ENCODE results near the gene NDUFS2.

The NDUFS2 gene

DNA sequence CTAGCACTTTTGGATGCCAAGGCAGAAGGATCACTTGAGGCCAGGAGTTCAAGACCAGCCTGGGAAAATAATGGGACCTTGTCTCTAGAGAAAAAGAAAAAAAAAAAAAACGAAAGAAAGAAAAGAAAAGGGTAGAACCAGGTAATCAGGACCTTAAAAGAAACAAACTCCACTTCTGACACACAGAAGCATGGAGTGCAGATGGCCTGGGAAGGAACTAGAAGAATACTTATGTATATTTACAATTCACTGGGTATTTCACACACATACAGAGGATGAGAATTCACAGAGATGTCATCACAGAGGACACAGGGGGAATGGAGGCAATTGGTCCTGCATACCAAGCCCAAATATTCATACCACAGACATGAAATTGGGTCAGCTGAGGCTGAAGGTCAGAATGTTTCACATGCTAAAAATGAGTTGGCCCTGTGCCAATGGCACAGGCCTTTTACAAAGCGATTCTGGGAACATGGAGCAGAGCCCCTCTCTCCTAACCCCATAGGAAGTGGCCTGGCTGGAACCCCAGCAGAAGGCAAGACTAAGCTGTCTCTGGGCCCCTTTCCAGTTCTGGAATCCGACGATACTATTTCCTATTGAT, 29.3 kb upstream of the NDUFS2 start:
- DNase-seq (ENCODE audit: low read depth) = no peak

DNA sequence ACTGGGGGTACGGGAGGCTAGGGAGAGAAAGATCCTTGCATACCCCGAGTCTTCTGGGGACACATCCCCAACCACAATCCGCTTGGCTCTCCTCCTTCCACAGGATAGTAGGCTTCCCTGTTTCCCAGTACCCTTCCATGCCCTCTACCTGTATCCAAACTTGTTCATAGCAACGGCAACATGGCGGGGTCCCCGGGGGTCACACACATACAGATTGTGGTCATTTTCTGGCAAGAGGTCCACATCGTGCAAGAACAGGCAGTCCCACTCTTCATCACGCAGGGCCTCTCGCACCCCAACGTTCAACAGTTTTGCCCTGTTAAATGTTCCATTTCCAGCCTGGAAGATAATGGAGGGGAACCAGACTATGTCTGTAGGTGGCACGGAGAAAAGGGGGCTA, 28.5 kb upstream of the NDUFS2 start:
- no peak for DNase-seq (ENCODE audit: low read depth)

DNA sequence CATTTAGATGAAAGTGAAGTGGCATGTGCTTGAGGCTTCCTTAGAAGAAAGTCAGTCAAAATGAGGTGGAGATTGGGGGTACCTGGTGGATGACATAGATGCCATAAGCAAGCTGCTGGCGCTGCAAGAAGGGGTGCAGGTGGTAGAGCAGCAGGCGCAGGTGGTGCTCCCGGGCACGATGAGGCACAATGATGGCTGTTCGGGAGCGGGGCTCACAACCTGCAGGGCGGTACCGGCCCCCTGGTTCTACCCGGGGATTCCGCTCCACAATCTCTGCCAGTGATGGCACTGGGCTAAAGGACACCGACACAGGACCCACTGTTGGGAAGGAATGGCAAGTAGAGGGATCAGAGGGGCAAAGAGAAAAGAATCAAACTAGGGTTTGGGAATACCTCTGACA, 27.3 kb upstream of the NDUFS2 start:
- DNase-seq (ENCODE audit: low read depth) = no peak

DNA sequence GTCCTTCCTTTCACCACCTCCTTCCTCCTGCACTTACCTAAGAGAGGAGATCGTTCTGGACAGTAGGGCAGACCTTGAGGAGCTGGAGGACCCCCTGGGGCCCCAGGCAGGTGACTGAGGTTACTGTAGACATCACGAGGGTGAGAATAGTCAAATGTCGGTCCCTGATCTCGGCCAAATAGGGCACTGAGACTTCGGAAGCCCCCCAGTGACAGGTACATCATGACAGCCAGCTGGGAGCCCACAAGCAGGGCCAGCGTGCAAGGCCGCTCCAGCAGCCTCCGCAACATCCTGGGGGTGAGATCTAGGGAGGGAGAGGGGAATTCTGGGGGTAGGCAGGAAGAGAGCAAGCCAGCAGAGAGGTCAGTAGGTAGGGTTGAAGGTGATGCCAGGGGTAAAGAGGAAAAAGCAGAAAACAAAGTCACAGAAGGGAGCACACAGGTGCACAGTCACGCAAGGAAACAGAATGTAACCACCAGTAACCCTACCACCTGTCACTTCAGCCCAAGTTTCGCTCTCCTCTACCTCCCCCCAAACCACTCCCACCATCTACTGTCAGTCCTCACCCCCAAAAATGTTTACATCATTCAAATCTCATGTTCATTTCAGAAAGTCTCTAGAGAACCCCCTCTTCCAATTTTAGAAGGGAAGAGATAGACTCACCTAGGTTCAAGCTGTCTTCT, 26.3 kb upstream of the NDUFS2 start:
- no peak for DNase-seq (ENCODE audit: low read depth)

DNA sequence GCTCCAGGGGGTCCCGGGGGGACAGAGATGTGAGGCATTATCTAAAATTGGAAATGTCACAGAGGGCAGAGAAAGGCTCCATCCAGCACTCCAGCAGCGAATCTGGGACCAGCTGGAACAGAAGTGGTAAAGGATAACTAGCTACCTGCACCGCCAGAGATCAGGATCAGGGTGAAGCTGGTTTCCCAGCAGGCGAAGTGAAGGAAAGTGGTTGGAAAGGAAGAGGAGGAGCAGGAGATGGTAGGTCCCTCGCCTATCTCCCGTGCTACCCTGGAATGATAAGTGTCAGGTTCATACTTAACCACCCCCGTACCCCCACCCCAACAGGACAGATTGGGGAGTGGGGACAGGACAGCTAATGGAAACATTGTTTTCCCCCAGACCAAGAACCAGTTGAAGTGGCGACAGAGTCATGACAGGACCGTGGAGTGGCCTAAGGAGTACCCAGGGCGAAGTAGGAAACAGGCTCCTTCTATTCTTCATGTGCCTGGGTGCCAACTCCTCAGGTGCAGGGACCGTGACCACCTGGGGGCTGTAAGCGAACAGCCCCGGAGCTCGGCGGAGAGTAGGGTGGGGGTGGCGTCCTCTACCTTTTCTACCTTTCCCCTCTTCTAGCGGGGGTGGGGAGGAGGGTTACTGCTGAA, 25.6 kb upstream of the NDUFS2 start:
- DNase-seq (ENCODE audit: low read depth) = no peak

DNA sequence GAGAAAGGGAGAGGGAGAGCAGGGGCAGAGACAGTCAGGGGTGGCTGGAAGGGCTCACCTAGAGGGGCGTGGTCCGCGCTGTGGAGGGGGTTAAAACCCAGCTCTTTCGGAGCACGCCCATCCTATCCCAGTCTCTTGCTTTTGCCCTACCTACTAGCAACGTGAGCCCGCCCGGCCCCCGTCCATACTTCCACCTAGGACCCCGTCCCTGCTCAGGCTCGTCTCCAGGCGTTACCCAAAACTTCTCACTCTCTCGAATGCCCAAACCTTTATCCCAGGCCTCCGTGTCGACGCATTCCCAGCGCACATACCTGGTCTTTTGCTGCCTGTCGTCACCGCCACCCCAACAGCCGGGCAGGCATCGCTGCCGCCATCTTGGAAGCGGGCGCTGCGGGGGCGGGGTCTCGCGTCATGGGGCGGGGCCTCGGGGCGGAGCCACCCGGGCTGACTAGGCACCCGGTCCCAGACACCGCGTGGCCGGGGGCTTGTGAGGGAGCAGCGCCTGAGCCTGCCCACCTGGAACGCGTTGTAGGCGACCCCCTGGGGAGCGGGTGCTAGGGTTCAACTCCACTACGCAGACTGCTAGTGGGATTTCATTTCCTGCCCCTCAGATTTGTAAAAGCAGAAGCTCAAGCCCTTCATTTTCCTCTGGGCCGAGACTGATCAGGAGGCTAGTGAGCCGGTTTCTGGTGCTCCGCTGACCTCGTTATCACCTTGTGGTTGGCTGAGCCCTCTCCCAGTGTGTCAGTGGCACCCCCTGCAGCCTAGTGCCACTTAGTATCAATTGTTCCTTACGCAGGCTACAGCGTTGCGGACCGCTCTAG, 24.8 kb upstream of the NDUFS2 start, which contains the start of gene B4GALT3:
B4GALT3 (minus strand) TSS at position 396 of the 824 bp plus-strand sequence. CDS start 1,447 bp downstream, outside the sequence.
- DNase-seq (ENCODE audit: low read depth) = peak; percentile 99

DNA sequence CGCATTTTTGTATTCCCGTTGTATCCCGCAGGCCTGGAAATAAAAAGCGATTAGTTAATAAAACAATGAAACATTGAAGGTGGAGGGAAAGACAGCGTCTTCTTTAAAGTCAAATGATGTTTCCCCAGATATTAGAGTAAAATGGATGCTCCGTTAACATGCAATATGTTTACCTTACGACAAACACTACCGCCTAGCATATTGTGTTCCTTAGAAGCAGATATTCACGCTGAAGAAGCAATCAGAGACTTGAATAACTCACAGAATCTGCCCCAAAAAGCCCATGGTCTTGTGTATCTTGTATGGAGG, 24.3 kb upstream of the NDUFS2 start:
- DNase-seq (ENCODE audit: low read depth) = no peak

DNA sequence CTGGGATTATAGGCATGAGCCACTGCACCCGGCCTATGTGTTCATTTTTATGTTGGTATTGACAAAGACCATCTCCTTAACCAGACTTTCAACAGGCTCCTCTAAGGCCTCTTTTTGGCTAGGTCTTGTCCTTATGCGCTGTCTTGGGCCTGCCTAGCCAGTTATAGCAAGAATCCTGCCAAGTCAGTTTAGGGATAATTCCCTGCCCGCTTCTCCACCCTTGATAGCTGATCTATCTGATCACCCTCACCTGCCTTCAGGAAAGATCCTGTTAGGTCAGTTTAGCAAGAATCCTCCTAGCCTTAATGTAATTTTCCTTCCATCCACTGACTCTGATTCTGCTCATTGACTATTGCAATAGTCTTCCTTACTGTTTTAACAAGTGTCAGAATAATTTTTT, 22.5 kb upstream of the NDUFS2 start:
- no peak for DNase-seq (ENCODE audit: low read depth)

- DNase-seq (ENCODE audit: low read depth) = no peak
These were observed 21.5 kb upstream of the NDUFS2 start for GRCh38 chr1:161180639-161181038.

DNA sequence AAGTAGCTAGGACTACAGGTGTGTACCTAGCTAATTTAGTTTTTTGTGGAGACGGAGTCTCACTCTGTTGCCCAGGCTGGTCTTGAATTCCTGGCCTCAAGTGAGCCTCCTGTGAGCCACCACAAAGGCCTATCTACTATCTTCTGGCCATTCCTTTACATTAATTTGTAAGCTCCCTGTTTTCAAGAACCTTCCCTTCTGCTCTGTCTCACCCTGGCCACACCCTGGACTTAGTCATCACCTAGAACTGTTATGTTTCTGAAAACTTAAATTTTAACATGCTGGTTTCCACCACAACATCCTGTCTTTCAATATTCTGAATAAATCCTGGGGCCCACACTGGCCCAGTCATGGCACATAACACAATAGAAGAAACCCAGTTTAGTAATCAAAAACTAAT, 20.0 kb upstream of the NDUFS2 start:
- no peak for DNase-seq (ENCODE audit: low read depth)

DNA sequence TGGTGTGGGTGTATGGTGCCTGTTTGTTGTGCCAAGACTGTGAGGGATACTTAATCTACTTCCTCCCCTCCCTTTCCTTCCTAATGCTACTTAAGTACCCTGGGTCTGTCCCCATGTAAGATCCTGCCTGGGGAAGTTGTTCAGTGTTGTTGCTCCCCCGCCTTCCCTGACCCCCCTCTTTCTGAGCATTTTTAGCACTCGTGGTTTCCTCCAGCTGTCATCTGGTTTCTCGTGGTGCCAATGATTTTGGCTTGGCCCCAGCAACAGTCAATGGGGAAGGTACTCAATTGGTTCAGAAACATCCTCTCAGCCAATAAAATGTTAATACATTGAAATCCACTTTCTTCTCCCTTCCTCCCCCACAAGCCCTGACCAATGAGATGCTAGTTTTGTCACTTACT, 16.9 kb upstream of the NDUFS2 start:
- DNase-seq (ENCODE audit: low read depth) = no peak

GRCh38 chr1:161185732-161186311, 16.3 kb upstream of the NDUFS2 start:
- no peak for DNase-seq (ENCODE audit: low read depth)

- no peak for DNase-seq (ENCODE audit: low read depth)
These were observed 14.9 kb upstream of the NDUFS2 start for GRCh38 chr1:161187311-161187710.

GRCh38 chr1:161188381-161188780, 13.8 kb upstream of the NDUFS2 start:
- no peak for DNase-seq (ENCODE audit: low read depth)

DNA sequence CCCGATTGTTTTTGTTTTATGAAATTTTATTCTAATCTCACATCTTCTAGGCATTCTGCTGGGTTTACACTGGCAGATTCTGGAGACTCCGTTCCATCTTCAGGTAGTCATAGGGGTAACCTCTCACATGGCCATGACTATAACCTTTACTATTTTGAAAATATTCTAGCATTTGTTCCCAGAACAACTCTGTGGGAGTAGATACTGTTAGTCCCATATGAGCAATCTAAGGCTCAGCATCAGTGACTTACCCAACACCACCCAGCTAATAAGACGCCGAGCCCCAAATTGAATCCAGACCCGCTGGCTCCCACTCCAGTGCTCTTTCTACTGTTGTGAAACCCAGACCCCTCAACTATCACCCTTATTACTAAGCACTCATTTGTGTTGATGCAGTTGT, 13.1 kb upstream of the NDUFS2 start:
- DNase-seq (ENCODE audit: low read depth) = no peak

DNA sequence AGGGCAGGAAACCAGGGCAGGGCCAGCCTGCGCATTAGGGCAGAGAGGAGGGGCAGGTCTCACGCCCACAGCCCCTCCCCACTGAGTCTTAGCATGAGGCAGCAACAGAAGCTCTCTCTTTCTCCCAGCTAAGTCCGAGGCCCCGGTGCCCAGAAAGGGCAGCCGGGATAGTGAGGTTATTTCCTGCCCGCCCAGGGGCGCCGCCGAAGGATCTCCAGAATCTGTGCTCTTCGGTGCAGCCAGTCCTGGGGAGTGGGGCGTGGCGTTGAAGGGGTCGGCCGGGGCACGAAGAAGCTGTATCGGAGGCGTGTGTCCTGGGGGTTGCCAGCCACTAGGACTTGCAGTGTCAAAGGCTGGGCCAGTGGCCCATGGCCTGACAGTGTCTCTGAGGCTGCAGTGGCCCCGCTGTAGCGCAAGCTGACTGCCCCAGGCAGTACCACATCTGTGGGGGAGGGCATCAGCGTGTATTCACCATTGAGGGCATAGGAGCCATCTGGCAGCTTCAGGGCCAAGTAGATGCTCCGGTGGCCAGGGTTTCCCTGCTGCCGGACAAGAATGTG, 11.1 kb upstream of the NDUFS2 start:
- DNase-seq (ENCODE audit: low read depth) = no peak

- DNase-seq (ENCODE audit: low read depth) = no peak
These were observed 10.2 kb upstream of the NDUFS2 start for GRCh38 chr1:161191971-161192370.

DNA sequence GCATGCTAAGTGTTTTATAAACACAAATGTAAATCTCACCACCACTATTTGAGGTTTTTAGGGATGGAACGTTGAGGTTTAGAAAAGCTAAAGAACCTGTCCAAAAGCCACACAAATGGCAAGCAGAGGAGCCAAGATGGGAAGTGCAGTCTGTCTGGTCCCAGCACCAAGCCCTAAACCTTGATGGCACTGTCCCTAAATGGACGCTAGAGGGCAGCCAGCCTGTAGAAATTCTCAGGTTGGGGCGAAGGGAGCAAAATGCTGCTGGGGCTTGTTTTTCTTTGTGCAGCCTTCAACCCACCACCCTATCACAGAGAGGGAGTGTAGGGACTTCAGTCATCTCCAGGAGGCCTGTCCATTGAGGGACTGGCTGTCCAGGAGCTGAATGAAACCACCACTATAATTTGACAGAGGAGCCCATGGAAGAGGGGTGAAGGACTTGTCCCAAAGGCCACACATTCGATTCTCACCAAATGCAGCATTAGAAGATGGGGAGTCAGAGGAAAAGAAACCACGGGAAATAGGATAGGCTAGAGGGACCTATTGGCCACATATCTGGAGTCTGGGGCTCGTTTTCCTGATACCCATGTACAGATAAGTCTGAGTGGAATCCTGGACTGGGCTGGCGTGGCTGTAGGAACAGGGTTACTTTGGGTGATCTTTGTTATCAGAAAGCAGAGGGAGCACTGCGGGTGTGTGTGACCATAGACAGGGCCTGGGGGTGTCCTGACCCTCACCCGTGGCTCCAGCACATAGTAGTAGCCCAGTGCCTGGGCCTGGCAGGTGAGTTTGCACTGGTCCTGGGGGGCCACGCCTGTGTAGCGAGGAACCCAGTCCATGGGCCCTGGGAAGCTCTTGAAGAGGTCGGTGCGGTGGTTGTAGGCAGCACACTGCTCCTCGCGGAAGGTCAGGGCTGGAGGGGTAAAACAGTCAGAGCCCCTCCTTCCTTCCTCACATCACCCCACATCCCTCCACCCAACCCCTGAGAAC, 9.4 kb upstream of the NDUFS2 start:
- DNase-seq (ENCODE audit: low read depth) = no peak

DNA sequence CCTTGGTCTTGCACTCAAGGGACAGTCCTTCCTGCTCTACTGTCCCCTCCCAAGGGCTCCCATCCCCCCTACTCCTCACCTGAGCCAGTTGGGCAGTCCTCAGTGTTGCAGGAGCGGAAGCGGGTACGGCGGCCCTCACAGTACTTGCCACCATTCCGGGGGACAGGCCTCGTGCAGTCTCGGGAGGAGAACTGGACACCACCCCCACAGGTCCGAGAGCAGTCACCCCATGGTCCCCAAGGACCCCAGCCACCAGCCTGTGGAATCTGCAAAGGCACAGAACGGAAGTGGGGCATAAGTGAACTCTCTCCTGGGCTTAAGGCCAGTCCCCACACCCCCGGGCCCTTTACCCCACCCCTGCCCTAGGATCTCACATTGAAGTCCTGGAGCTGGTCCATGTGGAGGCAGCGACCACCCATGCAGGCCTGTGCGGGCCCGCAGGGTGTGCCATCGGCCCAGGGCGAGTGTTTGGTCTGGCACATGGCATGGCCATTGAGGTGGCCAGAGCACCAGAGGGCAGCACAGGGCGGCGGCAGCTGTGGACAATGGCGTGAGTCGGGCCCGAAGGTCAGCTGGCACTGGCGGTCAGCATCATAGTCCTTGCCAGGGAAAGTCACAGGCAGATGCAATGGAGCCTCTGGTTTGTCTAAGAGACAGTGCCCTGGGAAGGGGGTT, 8.5 kb upstream of the NDUFS2 start:
- DNase-seq (ENCODE audit: low read depth) = no peak

GRCh38 chr1:161195171-161195570, 7.0 kb upstream of the NDUFS2 start:
- no peak for DNase-seq (ENCODE audit: low read depth)
